ENCODE results near the gene SERPINB1. TPM values are rescaled to one million over a fixed set of nuclear protein-coding genes. Genes with fewer than 3 reads are reported as not detected.

Gene SERPINB1
- polyA plus RNA-seq, 2 of the 4 experiments (the other 2 are of a cell fraction): 52.7 to 135 TPM

GRCh38 chr6:2870046-2870636 lies 28.5 kb upstream of the SERPINB1 start:
- no peak for TF ChIP-seq KDM5A (IDR thresholded peaks at IDR 0.05)
- no peak for TF ChIP-seq CBX8 (IDR thresholded peaks at IDR 0.05)
- TF ChIP-seq BHLHE40 (IDR thresholded peaks at IDR 0.05; ENCODE audit: low read depth, low read length): no peak
- TF ChIP-seq ESRRA (IDR thresholded peaks at IDR 0.05; ENCODE audit: borderline replicate concordance, low read length): no peak
- TF ChIP-seq JUNB (IDR thresholded peaks at IDR 0.05): no peak
- no peak for TF ChIP-seq RARB (CRISPR knock-in tag; IDR thresholded peaks at IDR 0.05)
- no peak for TF ChIP-seq PHF8 (IDR thresholded peaks at IDR 0.05; ENCODE audit: borderline replicate concordance, low read depth)
- TF ChIP-seq PBX3 (IDR thresholded peaks at IDR 0.05): no peak
- TF ChIP-seq GATA3 (IDR thresholded peaks at IDR 0.05; ENCODE audit: borderline replicate concordance): no peak
- TF ChIP-seq ELK1 (IDR thresholded peaks at IDR 0.05; ENCODE audit: low read depth, low read length): no peak
- TF ChIP-seq RCOR1 (IDR thresholded peaks at IDR 0.05; ENCODE audit: low read depth, low read length): no peak
- no peak for TF ChIP-seq ZFP36 (IDR thresholded peaks at IDR 0.05; ENCODE audit: borderline replicate concordance, partially characterized antibody)
- no peak for TF ChIP-seq ATOH8 (CRISPR knock-in tag; IDR thresholded peaks at IDR 0.05; ENCODE audit: low read depth)
- no peak for TF ChIP-seq SMC3 (IDR thresholded peaks at IDR 0.05)
- no peak for TF ChIP-seq HEYL (CRISPR knock-in tag; IDR thresholded peaks at IDR 0.05)
- no peak for TF ChIP-seq MYC (IDR thresholded peaks at IDR 0.05; ENCODE audit: borderline replicate concordance, low read length)
- TF ChIP-seq KDM1A (IDR thresholded peaks at IDR 0.05; ENCODE audit: low read depth): no peak
- TF ChIP-seq CEBPB (IDR thresholded peaks at IDR 0.05): no peak
- ChIA-PET CTCF (interaction anchor here (0.9 to 1.9 kb wide), 5 partner anchors 9 to 79 kb away, joined by 3 to 6 read pairs (median 4); no protein-coding TSS in a partner anchor), POLR2A (interaction anchor here (2.0 kb wide), 1 partner anchor 33 kb away, joined by 5 read pairs; no protein-coding TSS in a partner anchor)
- H3K4me3 ChIP-seq: no peak overlapping the region
- DNase-seq (ENCODE audit: low read depth in 1 of 2, low spot score in 1 of 2): no peak
- peak overlapping the region in 1 of 2 experiments; percentile 38; a peak in 1 of 6 replicates for H3K27ac ChIP-seq
- 96% methylated on average over 18 of the region's 39 CpGs for WGBS (ENCODE audit: missing lambda C conversion rate)
- H3K4me1 ChIP-seq: peaks cover 33% of the 10 kb centered on the region
- FAIRE-seq: no peak
- H3K4me2 ChIP-seq: no peak overlapping the region
- H3K9me3 ChIP-seq: no peaks in the 10 kb centered on the region
- no peak for ATAC-seq

GRCh38 chr6:2868637-2869036 lies 27.0 kb upstream of the SERPINB1 start:
- CTCF ChIA-PET: interaction anchor here (1.3 to 2.1 kb wide), 4 partner anchors 14 to 43 kb away, joined by 4 to 7 read pairs (median 6); no protein-coding TSS in a partner anchor
- FAIRE-seq (no peak), ATAC-seq (no peak), DNase-seq (ENCODE audit: low read depth in 1 of 2, low spot score in 1 of 2) (no peak)
- TF ChIP-seq POLR2A (IDR thresholded peaks at IDR 0.05; ENCODE audit: low read length) (no peak), MAZ (IDR thresholded peaks at IDR 0.05; ENCODE audit: borderline replicate concordance, low read depth, low read length) (no peak), ELK1 (IDR thresholded peaks at IDR 0.05; ENCODE audit: low read depth, low read length) (no peak), BHLHE40 (IDR thresholded peaks at IDR 0.05; ENCODE audit: low read depth, low read length) (no peak), PHF8 (IDR thresholded peaks at IDR 0.05; ENCODE audit: borderline replicate concordance, low read depth) (no peak), ZNF302 (CRISPR knock-in tag; IDR thresholded peaks at IDR 0.05) (no peak), CBX8 (IDR thresholded peaks at IDR 0.05) (no peak), EHMT2 (IDR thresholded peaks at IDR 0.05; ENCODE audit: low read depth) (no peak), ZSCAN20 (CRISPR knock-in tag; IDR thresholded peaks at IDR 0.05) (no peak), POLR2AphosphoS2 (conservative IDR thresholded peaks at IDR 0.05; ENCODE audit: low read length) (no peak), HOXA7 (CRISPR knock-in tag; IDR thresholded peaks at IDR 0.05) (no peak), RFX5 (IDR thresholded peaks at IDR 0.05) (no peak), RAD21 (conservative IDR thresholded peaks at IDR 0.05 in 1 of 2, IDR thresholded peaks at IDR 0.05 in 1 of 2) (no peak), HOXB5 (CRISPR knock-in tag; IDR thresholded peaks at IDR 0.05) (no peak)
- Histone ChIP-seq H3K27ac (no peak overlapping the region), H3K4me1 (peaks cover 40% of the 10 kb centered on the region), H3K4me3 (no peak overlapping the region), H3K4me2 (no peak overlapping the region), H3K9me3 (no peaks in the 10 kb centered on the region)
- 88% methylated on average over 6 of the region's 6 CpGs for WGBS (ENCODE audit: missing lambda C conversion rate)
- POLR2A ChIA-PET: no interaction called here

Measured in A549 (cell line).